Psoas muscle (tissue), 8 donors: Measurements from ENCODE around the gene ALDH3A2. TPM values are rescaled to one million over a fixed set of nuclear protein-coding genes. Genes with fewer than 3 reads are reported as not detected.
A peak's percentile ranks its signal among the peaks of the same experiment; 100 is the strongest.

Experiments used
- ATAC-seq, 4 donors: fragments of 200-7000 bp; cut with Tn5 transposase; one replicate each; pipeline ENCODE4 v1.9.1; 2020; ENCODE audit warnings: moderate library complexity in 3 of 4, mild to moderate bottlenecking in 2 of 4
- DNase-seq, 2 donors: peaks; one replicate each; pipeline ENCODE4 v3.0.0-alpha.2; 2020
- H3K27ac ChIP-seq: fragments of 200-600 bp; one replicate; pipeline ENCODE4 v1.8.0; 2022
- H3K27me3 ChIP-seq, 3 donors: fragments of 200-600 bp in 1 of 3; one replicate each; pipeline versions ENCODE4 v1.6.1 to v1.8.0; 2013 to 2022; ENCODE audit warnings: low read length in 2 of 3, mild to moderate bottlenecking in 2 of 3, moderate library complexity in 1 of 3; ENCODE audit not compliant: insufficient read depth in 3 of 3
- H3K36me3 ChIP-seq, 2 donors: fragments of 200-600 bp in 1 of 2; one replicate each; pipeline versions ENCODE4 v1.6.1 to v1.8.0; 2013 to 2022; ENCODE audit warnings: low read depth in 1 of 2, mild to moderate bottlenecking in 1 of 2, moderate library complexity in 1 of 2; ENCODE audit not compliant: insufficient read depth in 1 of 2
- H3K4me1 ChIP-seq: fragments of 200-600 bp; one replicate; pipeline ENCODE4 v1.8.0; 2022
- H3K4me3 ChIP-seq: fragments of 200-600 bp; one replicate; pipeline ENCODE4 v1.8.0; 2022; ENCODE audit warnings: mild to moderate bottlenecking
- H3K9me3 ChIP-seq: fragments of 200-600 bp; one replicate; pipeline ENCODE4 v1.8.0; 2022
- WGBS, 3 donors: extraction: QIAGEN DNeasy Blood & Tissue Kit; methylation state at CpG; one replicate each; pipeline versions ENCODE4 v1.1.6 to v1.1.7; 2013; 5-methylcytosine and 5-hydroxymethylcytosine counted together
- intact Hi-C, 2 donors: fragments of 100-400 bp; cut with DNase I; formaldehyde crosslinking; loops; one replicate each; pipeline versions ENCODE4 v1.11.0 to v1.14.2; 2022
- polyA plus RNA-seq, 3 donors: library from polyadenylated mRNA; stranded (reverse); fragments of 200-250 nt; gene quantifications; one replicate each; pipeline ENCODE4 v1.2.3, GENCODE V29; 2013
- total RNA-seq, 4 donors: library from RNA; stranded (reverse); fragmentation: NEBNext Ultra II Directional in 2 of 4; extraction: Animal tissue kit (Norgen Biotek cat#: 25700) in 2 of 4; gene quantifications; one replicate each; pipeline versions ENCODE4 v1.2.1 to v1.2.4, GENCODE V29; 2021 to 2023
- TF ChIP-seq, protein P1 (sequence below): fragments of 200-600 bp; IDR thresholded peaks from one replicate; pipeline ENCODE4 v1.8.0; 2022; ENCODE audit warnings: antibody characterized with exemption
- donor health status: healthy with polysubstance abuse.
- donor health status: DM: no; HTN: no; CAD: no; lungs with moderate emphysema.
- donor health status: Bipolar disorder and iron deficiency.
- donor health status: healthy.
- donor health status: DM: yes; HTN: yes; CAD: no.
- donor health status: DM: no; HTN: no; CAD: no.
- donor health status: DM: no; HTN: no; CAD: no.
- donor health status: DM: yes; HTN: yes; CAD: no.

The ALDH3A2 gene
- total and polyA plus RNA-seq, 7 donors = 32.9 to 229 (median 78.1) TPM

DNA sequence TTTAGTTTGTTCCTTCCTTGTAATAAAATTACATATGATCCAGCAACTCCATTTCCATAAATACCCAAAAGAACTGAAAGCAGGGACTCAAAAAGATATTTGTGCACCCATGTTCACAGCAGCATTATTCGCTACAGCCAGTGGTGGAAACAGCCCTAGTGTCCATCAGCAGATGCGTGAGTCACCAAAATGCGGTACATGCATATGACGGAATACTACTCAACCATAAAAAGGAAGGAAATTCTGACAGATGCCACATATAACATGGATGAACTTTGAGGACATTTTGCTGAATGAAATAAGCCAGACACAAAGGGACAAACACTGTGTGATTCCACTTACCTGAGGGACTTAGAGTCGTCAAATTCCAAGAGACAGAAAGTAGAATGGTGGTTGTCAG lies 76.9 kb downstream of the ALDH3A2 start:
- no peak overlapping the region for H3K27ac ChIP-seq
- peaks cover 33% of the 10 kb centered on the region for H3K4me1 ChIP-seq

DNA sequence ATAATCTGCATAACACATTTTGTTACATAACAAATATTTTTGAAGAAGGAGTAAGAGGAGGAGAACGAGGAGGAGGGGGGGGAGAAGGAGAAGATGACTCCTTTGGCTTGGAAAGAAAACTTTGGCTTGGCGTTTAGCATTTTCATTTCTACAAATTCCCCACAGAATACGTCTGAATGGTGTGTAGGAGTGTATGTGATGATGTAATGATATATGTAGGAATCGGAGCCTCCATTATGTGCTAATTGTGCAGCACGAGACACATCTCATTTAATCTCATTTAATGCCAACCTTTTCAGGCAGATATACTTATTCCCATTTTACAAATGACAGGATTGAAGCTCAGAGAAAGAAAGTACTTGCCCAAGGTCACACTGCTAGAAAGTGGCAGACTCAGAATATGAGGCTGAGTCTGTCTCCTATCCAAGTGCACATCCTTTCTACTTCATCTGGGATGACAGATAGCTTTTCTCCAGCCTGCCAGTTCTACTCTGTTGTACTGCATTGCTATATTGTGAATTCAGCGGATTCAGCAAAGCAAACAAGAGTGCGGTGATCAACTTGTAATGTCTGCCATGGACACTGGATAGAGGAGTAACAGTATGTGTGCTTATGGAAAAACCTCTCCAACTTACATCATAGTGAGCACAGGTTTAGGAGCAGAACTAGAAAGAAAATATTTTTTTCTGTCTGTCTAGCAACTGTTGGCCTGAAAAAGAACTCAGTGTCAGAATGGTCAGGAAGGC lies 78.3 kb downstream of the ALDH3A2 start:
- no peaks in the 10 kb centered on the region for H3K27me3 ChIP-seq
- TF ChIP-seq, protein P1, sequence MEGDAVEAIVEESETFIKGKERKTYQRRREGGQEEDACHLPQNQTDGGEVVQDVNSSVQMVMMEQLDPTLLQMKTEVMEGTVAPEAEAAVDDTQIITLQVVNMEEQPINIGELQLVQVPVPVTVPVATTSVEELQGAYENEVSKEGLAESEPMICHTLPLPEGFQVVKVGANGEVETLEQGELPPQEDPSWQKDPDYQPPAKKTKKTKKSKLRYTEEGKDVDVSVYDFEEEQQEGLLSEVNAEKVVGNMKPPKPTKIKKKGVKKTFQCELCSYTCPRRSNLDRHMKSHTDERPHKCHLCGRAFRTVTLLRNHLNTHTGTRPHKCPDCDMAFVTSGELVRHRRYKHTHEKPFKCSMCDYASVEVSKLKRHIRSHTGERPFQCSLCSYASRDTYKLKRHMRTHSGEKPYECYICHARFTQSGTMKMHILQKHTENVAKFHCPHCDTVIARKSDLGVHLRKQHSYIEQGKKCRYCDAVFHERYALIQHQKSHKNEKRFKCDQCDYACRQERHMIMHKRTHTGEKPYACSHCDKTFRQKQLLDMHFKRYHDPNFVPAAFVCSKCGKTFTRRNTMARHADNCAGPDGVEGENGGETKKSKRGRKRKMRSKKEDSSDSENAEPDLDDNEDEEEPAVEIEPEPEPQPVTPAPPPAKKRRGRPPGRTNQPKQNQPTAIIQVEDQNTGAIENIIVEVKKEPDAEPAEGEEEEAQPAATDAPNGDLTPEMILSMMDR = no peak
- intact Hi-C loops = no loop called here
- no peaks in the 10 kb centered on the region for H3K36me3 ChIP-seq
- peak overlapping the region; percentile 91 for H3K27ac ChIP-seq
- peaks cover 33% of the 10 kb centered on the region for H3K4me1 ChIP-seq
- H3K4me3 ChIP-seq = no peak overlapping the region
- WGBS, 3 donors = 69 to 81% (median 72%) methylated on average over 7 of the region's 7 CpGs
- ATAC-seq (peak in 1 of 4 donors; percentile 1), DNase-seq (no peak)
- no peaks in the 10 kb centered on the region for H3K9me3 ChIP-seq

More for the DNA sequence above, 76.9 kb downstream of the ALDH3A2 start:
- Histone ChIP-seq H3K36me3 (no peaks in the 10 kb centered on the region), H3K9me3 (no peaks in the 10 kb centered on the region), H3K4me3 (no peak overlapping the region), H3K27me3 (no peaks in the 10 kb centered on the region)
- no peak for ATAC-seq
- intact Hi-C loops = no loop called here
- 94 to 95% (median 95%) methylated on average over 5 of the region's 5 CpGs for WGBS, 3 donors
- TF ChIP-seq, protein P1 = no peak
- DNase-seq = no peak

Other genes with a start within 250 kb of the ALDH3A2 start
- 1 to 10 TPM in 2 of 4 donors, under 1 TPM in 2; 0.49 to 1.3 (median 0.85) TPM for gene RNF112, start 237.5 kb upstream of the ALDH3A2 start, total RNA-seq
- 1 to 10 TPM in 2 of 3 donors, under 1 TPM in 1; 0.25 to 1.5 (median 1.3) TPM for gene RNF112, start 237.5 kb upstream of the ALDH3A2 start, polyA plus RNA-seq
- 10 to 100 TPM; 27.7 to 57.3 (median 42.8) TPM for gene SLC47A1, start 114.9 kb upstream of the ALDH3A2 start, total RNA-seq
- 10 to 100 TPM; 13.0 to 29.1 (median 20.7) TPM for gene SLC47A1, start 114.9 kb upstream of the ALDH3A2 start, polyA plus RNA-seq
- 1 to 10 TPM in 1 of 4 donors, not detected in 3; 1.1 TPM for gene SLC47A2, start 67.8 kb downstream of the ALDH3A2 start, total RNA-seq
- gene SLC47A2, start 67.8 kb downstream of the ALDH3A2 start, polyA plus RNA-seq = under 1 TPM; 0.01 to 0.08 (median 0.03) TPM
- gene ALDH3A1, start 99.5 kb downstream of the ALDH3A2 start, total RNA-seq = 1 to 10 TPM in 1 of 4 donors, under 1 TPM in 2, not detected in 1; 0.17 to 6.5 (median 0.24) TPM
- gene ALDH3A1, start 99.5 kb downstream of the ALDH3A2 start, polyA plus RNA-seq = under 1 TPM; 0.05 to 0.20 (median 0.12) TPM
- 10 to 100 TPM; 12.8 to 19.1 (median 14.6) TPM for gene ULK2, start 219.2 kb downstream of the ALDH3A2 start, total RNA-seq
- gene ULK2, start 219.2 kb downstream of the ALDH3A2 start, polyA plus RNA-seq = 10 to 100 TPM in 1 of 3 donors, 1 to 10 TPM in 2; 2.1 to 10.2 (median 5.7) TPM